MM.1S (cell line): Measurements from ENCODE around the gene TCEANC.

Experiments used
- DNase-seq: peaks from one replicate; pipeline ENCODE4 v3.0.0-alpha.2; 2015
- H2AFZ ChIP-seq: fragments of 300-600 bp; sonication (generic); 2 replicates; pipeline ENCODE4 v1.6.0; 2016; ENCODE audit warnings: antibody characterized with exemption, low read length
- H3F3A ChIP-seq: fragments of 300-600 bp; sonication (generic); 2 replicates; pipeline ENCODE4 v1.6.1; 2016; ENCODE audit warnings: mild to moderate bottlenecking, antibody characterized with exemption, low read length, moderate library complexity, mixed read lengths; ENCODE audit not compliant: insufficient read depth
- H3K27ac ChIP-seq: fragments of 300-600 bp; sonication (generic); 2 replicates; pipeline ENCODE4 v1.5.1; 2016; ENCODE audit warnings: mild to moderate bottlenecking, low read length
- H3K27me3 ChIP-seq: fragments of 300-600 bp; sonication (generic); replicated peaks from 2 replicates; pipeline ENCODE4 v1.6.0; 2016; ENCODE audit warnings: low read length; ENCODE audit not compliant: insufficient read depth
- H3K36me3 ChIP-seq: fragments of 300-600 bp; sonication (generic); replicated peaks from 2 replicates; pipeline ENCODE4 v1.6.1; 2016; ENCODE audit warnings: mild to moderate bottlenecking, low read length, mixed read lengths; ENCODE audit not compliant: insufficient read depth
- H3K4me1 ChIP-seq: fragments of 300-600 bp; sonication (generic); 2 replicates; pipeline ENCODE4 v1.6.1; 2016; ENCODE audit warnings: low read length, mixed read lengths
- H3K4me2 ChIP-seq: fragments of 300-600 bp; sonication (generic); 2 replicates; pipeline ENCODE4 v1.6.0; 2016; ENCODE audit warnings: low read depth, low read length
- H3K4me3 ChIP-seq: fragments of 300-600 bp; sonication (generic); 2 replicates; pipeline ENCODE4 v1.5.1; 2016; ENCODE audit warnings: low read length, mixed read lengths
- H3K79me2 ChIP-seq: fragments of 300-600 bp; sonication (generic); 2 replicates; pipeline ENCODE4 v1.6.1; 2016; ENCODE audit warnings: mixed run types, low read length, mixed read lengths
- H3K9ac ChIP-seq: fragments of 300-600 bp; sonication (generic); 2 replicates; pipeline ENCODE4 v1.6.1; 2016; ENCODE audit warnings: low read length, mixed read lengths
- H3K9me2 ChIP-seq: fragments of 300-600 bp; sonication (generic); replicated peaks from 2 replicates; pipeline ENCODE4 v1.6.1; 2016; ENCODE audit warnings: mild to moderate bottlenecking, low read length, mixed read lengths; ENCODE audit not compliant: insufficient read depth
- H3K9me3 ChIP-seq: fragments of 300-600 bp; sonication (generic); replicated peaks from 2 replicates; pipeline ENCODE4 v1.6.1; 2016; ENCODE audit warnings: mild to moderate bottlenecking, low read length, mixed read lengths; ENCODE audit not compliant: insufficient read depth
- H4K20me1 ChIP-seq: fragments of 300-600 bp; sonication (generic); 2 replicates; pipeline ENCODE4 v1.6.1; 2016; ENCODE audit warnings: mild to moderate bottlenecking, low read length, moderate library complexity, mixed read lengths; ENCODE audit not compliant: insufficient read depth
- EZH2 ChIP-seq: fragments of 300-600 bp; sonication (generic); optimal IDR thresholded peaks from 2 replicates; pipeline ENCODE3; 2017; ENCODE audit warnings: low read depth, mild to moderate bottlenecking, antibody characterized with exemption, low read length, mixed read lengths
- EZH2phosphoT487 ChIP-seq: fragments of 300-600 bp; sonication (generic); IDR thresholded peaks from 2 replicates; pipeline ENCODE4 v1.6.1; 2018; ENCODE audit warnings: antibody characterized with exemption, low read length
- TF ChIP-seq, protein P1 (sequence below): fragments of 300-600 bp; sonication (generic); IDR thresholded peaks from 2 replicates; pipeline ENCODE4 v1.5.1; 2016; ENCODE audit warnings: antibody characterized with exemption, low read length, mixed read lengths

TCEANC gene

GRCh38 chrX:13689741-13690211, 36.8 kb downstream of the TCEANC start:
- peaks cover 57% of the 10 kb centered on the region for H3K79me2 ChIP-seq
- no peaks in the 10 kb centered on the region for H3F3A ChIP-seq
- H3K4me1 ChIP-seq, result peaks cover 6% of the 10 kb centered on the region; the same call in 1 of the 2 replicates
- H3K9me3 ChIP-seq, result no peaks in the 10 kb centered on the region
- no peaks in the 10 kb centered on the region for H3K36me3 ChIP-seq
- H3K27ac ChIP-seq, result peak overlapping the region; percentile 67; the same call in 1 of the 2 replicates
- H3K9me2 ChIP-seq, result no peaks in the 10 kb centered on the region
- no peak overlapping the region for H2AFZ ChIP-seq
- DNase-seq, result no peak
- TF ChIP-seq EZH2, result no peak
- H3K4me3 ChIP-seq, result peak overlapping the region; percentile 79
- peak overlapping the region; percentile 68 for H3K4me2 ChIP-seq
- no peaks in the 10 kb centered on the region for H4K20me1 ChIP-seq
- peak overlapping the region; percentile 91 for H3K9ac ChIP-seq
- no peaks in the 10 kb centered on the region for H3K27me3 ChIP-seq

- H4K20me1 ChIP-seq, result no peaks in the 10 kb centered on the region
- DNase-seq, result no peak
Observed at GRCh38 chrX:13690836-13691235, 37.9 kb downstream of the TCEANC start.

DNA sequence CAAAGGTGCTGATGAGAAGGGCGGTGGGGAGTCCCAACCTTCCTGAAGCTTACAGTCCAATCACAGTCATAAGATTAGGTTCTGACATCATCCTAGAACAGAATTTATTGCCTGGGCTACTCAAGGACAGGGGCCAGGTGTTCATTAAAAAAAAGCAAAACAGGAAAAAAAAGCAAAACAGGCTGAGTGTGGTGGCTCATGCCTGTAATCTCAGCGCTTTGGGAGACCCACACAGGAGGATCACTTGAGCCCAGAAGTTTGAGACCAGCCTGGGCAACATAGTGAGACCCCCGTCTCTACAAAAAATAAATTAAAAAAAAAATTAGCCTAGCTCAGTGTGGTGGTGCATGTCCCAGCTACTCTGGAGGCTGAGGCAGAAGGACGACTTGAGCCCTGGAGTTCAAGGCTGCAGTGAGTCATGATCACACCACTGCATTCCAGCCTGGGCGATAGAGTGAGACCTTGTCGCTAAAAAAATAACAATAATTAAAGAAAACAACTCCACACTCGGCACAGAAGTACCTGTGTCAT, 39.0 kb downstream of the TCEANC start:
- no peaks in the 10 kb centered on the region for H3K9me2 ChIP-seq
- no peaks in the 10 kb centered on the region for H4K20me1 ChIP-seq
- no peaks in the 10 kb centered on the region for H3K27me3 ChIP-seq
- H3K79me2 ChIP-seq, result peaks cover 77% of the 10 kb centered on the region
- TF ChIP-seq EZH2phosphoT487, result no peak
- TF ChIP-seq, protein P1, sequence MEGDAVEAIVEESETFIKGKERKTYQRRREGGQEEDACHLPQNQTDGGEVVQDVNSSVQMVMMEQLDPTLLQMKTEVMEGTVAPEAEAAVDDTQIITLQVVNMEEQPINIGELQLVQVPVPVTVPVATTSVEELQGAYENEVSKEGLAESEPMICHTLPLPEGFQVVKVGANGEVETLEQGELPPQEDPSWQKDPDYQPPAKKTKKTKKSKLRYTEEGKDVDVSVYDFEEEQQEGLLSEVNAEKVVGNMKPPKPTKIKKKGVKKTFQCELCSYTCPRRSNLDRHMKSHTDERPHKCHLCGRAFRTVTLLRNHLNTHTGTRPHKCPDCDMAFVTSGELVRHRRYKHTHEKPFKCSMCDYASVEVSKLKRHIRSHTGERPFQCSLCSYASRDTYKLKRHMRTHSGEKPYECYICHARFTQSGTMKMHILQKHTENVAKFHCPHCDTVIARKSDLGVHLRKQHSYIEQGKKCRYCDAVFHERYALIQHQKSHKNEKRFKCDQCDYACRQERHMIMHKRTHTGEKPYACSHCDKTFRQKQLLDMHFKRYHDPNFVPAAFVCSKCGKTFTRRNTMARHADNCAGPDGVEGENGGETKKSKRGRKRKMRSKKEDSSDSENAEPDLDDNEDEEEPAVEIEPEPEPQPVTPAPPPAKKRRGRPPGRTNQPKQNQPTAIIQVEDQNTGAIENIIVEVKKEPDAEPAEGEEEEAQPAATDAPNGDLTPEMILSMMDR, result no peak
- TF ChIP-seq EZH2, result no peak
- no peaks in the 10 kb centered on the region for H3F3A ChIP-seq
- H3K4me3 ChIP-seq, result no peak overlapping the region
- no peak overlapping the region for H3K9ac ChIP-seq
- H3K4me2 ChIP-seq, result no peak overlapping the region
- no peaks in the 10 kb centered on the region for H3K36me3 ChIP-seq
- no peak for DNase-seq
- H2AFZ ChIP-seq, result no peak overlapping the region
- H3K4me1 ChIP-seq, result peaks cover 6% of the 10 kb centered on the region; the same call in 1 of the 2 replicates
- no peak overlapping the region for H3K27ac ChIP-seq
- H3K9me3 ChIP-seq, result no peaks in the 10 kb centered on the region

More at GRCh38 chrX:13690836-13691235, 37.9 kb downstream of the TCEANC start:
- peaks cover 68% of the 10 kb centered on the region for H3K79me2 ChIP-seq
- H3K9me2 ChIP-seq, result no peaks in the 10 kb centered on the region
- no peak overlapping the region for H3K27ac ChIP-seq
- no peak overlapping the region; the same call in 1 of the 2 replicates for H3K4me3 ChIP-seq
- peaks cover 6% of the 10 kb centered on the region; the same call in 1 of the 2 replicates for H3K4me1 ChIP-seq
- no peaks in the 10 kb centered on the region for H3F3A ChIP-seq
- H3K9ac ChIP-seq, result peak overlapping the region; percentile 91; the same call in 1 of the 2 replicates
- no peaks in the 10 kb centered on the region for H3K36me3 ChIP-seq
- no peak for TF ChIP-seq EZH2phosphoT487
- TF ChIP-seq EZH2, result no peak
- TF ChIP-seq, protein P1, result peak; percentile 24
- no peaks in the 10 kb centered on the region for H3K27me3 ChIP-seq
- no peaks in the 10 kb centered on the region for H3K9me3 ChIP-seq
- H3K4me2 ChIP-seq, result peak overlapping the region; percentile 68; the same call in 1 of the 2 replicates
- no peak overlapping the region for H2AFZ ChIP-seq

DNA sequence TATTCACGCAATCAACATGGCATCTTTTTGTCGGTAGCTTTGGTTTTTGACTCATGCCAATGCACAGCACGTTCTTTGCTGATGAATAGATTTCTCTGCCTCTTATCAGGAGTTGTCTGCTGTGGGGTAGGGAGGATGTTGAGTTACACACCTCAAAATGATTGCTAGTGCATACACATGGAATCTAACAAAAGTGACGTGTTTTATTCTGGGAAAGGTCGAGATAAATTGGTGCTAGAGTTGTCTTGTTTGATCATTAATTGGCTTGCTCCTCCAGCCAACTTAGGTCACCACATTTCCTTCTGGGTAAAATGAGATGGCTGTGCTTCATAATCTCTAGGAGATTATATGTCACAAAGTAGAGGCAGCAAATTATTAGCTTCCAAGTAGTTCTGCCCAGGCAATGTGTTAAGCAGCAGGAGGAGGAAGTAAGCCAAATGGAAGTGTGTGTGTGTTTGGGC, 39.9 kb downstream of the TCEANC start:
- Histone ChIP-seq H3K9ac (no peak overlapping the region), H3K4me2 (no peak overlapping the region), H3K9me3 (no peaks in the 10 kb centered on the region), H2AFZ (no peak overlapping the region), H3K4me1 (peaks cover 4% of the 10 kb centered on the region; the same call in 1 of the 2 replicates), H3K27ac (no peak overlapping the region), H3K4me3 (no peak overlapping the region), H3K9me2 (no peaks in the 10 kb centered on the region), H3K27me3 (no peaks in the 10 kb centered on the region), H3F3A (no peaks in the 10 kb centered on the region), H3K36me3 (no peaks in the 10 kb centered on the region; the same call in 1 of the 2 replicates), H3K79me2 (peaks cover 86% of the 10 kb centered on the region), H4K20me1 (no peaks in the 10 kb centered on the region)
- no peak for DNase-seq
- TF ChIP-seq EZH2, result no peak
- TF ChIP-seq, protein P1, result no peak
- TF ChIP-seq EZH2phosphoT487, result no peak
